Heart left ventricle (tissue), 16 donors: ENCODE results near the gene CUX1. TPM values are rescaled to one million over a fixed set of nuclear protein-coding genes. Genes with fewer than 3 reads are reported as not detected.
"Not testable (repeated sequence)": the region's sequence is repeated elsewhere in the genome, so short reads cannot be mapped to it uniquely, and the experiment has no call there.

Source experiments
- ATAC-seq, 4 donors: fragments of 200-7000 bp; cut with Tn5 transposase; one replicate each; pipeline ENCODE4 v1.9.1; 2020 to 2022; ENCODE audit warnings: moderate library complexity in 4 of 4, mild to moderate bottlenecking in 3 of 4, moderate number of reproducible peaks in 1 of 4
- DNase-seq, 5 donors: peaks; one replicate each; pipeline ENCODE4 v3.0.0-alpha.2; 2020
- H3K27ac ChIP-seq, 12 donors: fragments of 200-600 bp; sonication (generic) in 4 of 12; one replicate each; pipeline versions ENCODE4 v1.5.0 to v1.8.0; 2016 to 2022; ENCODE audit warnings: mild to moderate bottlenecking in 2 of 12
- H3K27me3 ChIP-seq, 9 donors: fragments of 200-600 bp; sonication (generic) in 2 of 9; one replicate each; pipeline versions ENCODE4 v1.5.1 to v1.8.0; 2016 to 2022; ENCODE audit warnings: mild to moderate bottlenecking in 3 of 9
- H3K36me3 ChIP-seq, 9 donors: fragments of 200-600 bp; sonication (generic) in 2 of 9; one replicate each; pipeline versions ENCODE4 v1.5.0 to v1.8.0; 2018 to 2022; ENCODE audit warnings: mild to moderate bottlenecking in 2 of 9
- H3K4me1 ChIP-seq, 12 donors: fragments of 200-600 bp; sonication (generic) in 4 of 12; one replicate each; pipeline versions ENCODE4 v1.5.0 to v1.8.0; 2016 to 2022; ENCODE audit warnings: mild to moderate bottlenecking in 3 of 12
- H3K4me3 ChIP-seq, 12 donors: fragments of 200-600 bp; sonication (generic) in 4 of 12; one replicate each; pipeline versions ENCODE4 v1.5.0 to v1.8.0; 2017 to 2022; ENCODE audit warnings: mild to moderate bottlenecking in 9 of 12, moderate library complexity in 4 of 12
- H3K9me3 ChIP-seq, 12 donors: fragments of 200-600 bp; sonication (generic) in 4 of 12; one replicate each; pipeline versions ENCODE4 v1.5.0 to v1.8.0; 2016 to 2022; ENCODE audit warnings: mild to moderate bottlenecking in 1 of 12
- CTCF ChIP-seq, 12 donors: fragments of 200-600 bp; sonication (generic) in 4 of 12; IDR thresholded peaks; one replicate each; pipeline versions ENCODE4 v1.5.0 to v1.8.0; 2018 to 2022; ENCODE audit warnings: antibody characterized with exemption in 12 of 12, mild to moderate bottlenecking in 5 of 12
- POLR2A ChIP-seq, 2 donors: fragments of 450-650 bp; IDR thresholded peaks; one replicate each; pipeline ENCODE4 v1.6.1; 2017; ENCODE audit warnings: antibody characterized with exemption in 2 of 2, mild to moderate bottlenecking in 2 of 2, moderate library complexity in 2 of 2
- WGBS, 4 donors: extraction: QIAGEN DNeasy Blood & Tissue Kit in 2 of 4; methylation state at CpG; one replicate each; pipeline versions ENCODE4 v1.1.5 to v1.1.7; 2013 to 2018; 5-methylcytosine and 5-hydroxymethylcytosine counted together
- intact Hi-C, 10 donors: fragments of 100-400 bp; cut with DNase I; formaldehyde crosslinking; loops; one replicate each; pipeline versions ENCODE4 v1.11.1 to v1.14.2; 2022
- polyA plus RNA-seq, 2 donors: library from polyadenylated mRNA; stranded (reverse); fragments of 200-250 nt; gene quantifications; one replicate each; pipeline ENCODE4 v1.2.3, GENCODE V29; 2013
- total RNA-seq, 9 donors: library from RNA; depleted of rRNA in 2 of 9; stranded (reverse); fragments of >200 nt in 2 of 9; fragmentation: NEBNext Ultra II Directional in 3 of 9; extraction: Animal tissue kit (Norgen Biotek cat#: 25700) in 3 of 9; gene quantifications; one replicate each; pipeline versions ENCODE4 v1.1.0 to v1.2.4, GENCODE V29; 2016 to 2023
- donor health status: ischemic (EF 13 %, LVEDD 7.1; RV severe dilation, severe dysfunction).
- donor health status: healthy with polysubstance abuse.
- donor health status: DM: no; HTN: yes; CAD: no.
- donor health status: DM: no; HTN: no; CAD: no.
- donor health status: ischemic (EF 25% LVEDD 6.9; RV normal size, moderate dysfunction).
- donor health status: ischemic (EF 25% LVEDD 5.7; RV mildly dilated, moderate dysfunction).
- donor health status: healthy.
- donor health status: DM: yes; HTN: yes; CAD: no.
- donor health status: ischemic (EF 35%, LVEDD 5.7; RV mildly dilated, moderate dysfunction).
- donor health status: nonischemic (EF 11% LVEDD 7.7; RV severe dilation, severe dysfunction).
- donor health status: DM: yes; HTN: yes; CAD: no.
- donor health status: PGD.
- donor health status: ischemic (EF 29% LVEDD 5.4; RV normal size, mild dysfunction).
- donor health status: nonischemic (EF 23%, LVEDD 6.1; RV moderate dilation, normal function).

CUX1 gene
- total and polyA plus RNA-seq, 11 donors: 51.9 to 173 (median 122) TPM

GRCh38 chr7:101929256-101929655 is 111.8 kb downstream of the CUX1 start:
- 71 to 82% (median 74%) methylated on average over 4 of the region's 4 CpGs for WGBS, 4 donors
- no peaks in the 10 kb centered on the region for H3K27me3 ChIP-seq
- DNase-seq (no peak), ATAC-seq (no peak)
- H3K4me1 ChIP-seq: peaks cover 0 to 38% (median 19%) of the 10 kb centered on the region in 12 donors
- H3K27ac ChIP-seq: peak overlapping the region in 8 of 12 donors; percentile 10 to 74 (median 27)
- H3K9me3 ChIP-seq: no peaks in the 10 kb centered on the region
- H3K36me3 ChIP-seq: no peaks in the 10 kb centered on the region
- TF ChIP-seq POLR2A (IDR thresholded peaks at IDR 0.05): no peak
- no peak for TF ChIP-seq CTCF (IDR thresholded peaks at IDR 0.05)
- H3K4me3 ChIP-seq: no peak overlapping the region
- intact Hi-C loops: no loop called here

GRCh38 chr7:101929911-101930310 is 112.5 kb downstream of the CUX1 start:
- peaks cover 0 to 41% (median 22%) of the 10 kb centered on the region in 12 donors for H3K4me1 ChIP-seq
- not testable (repeated sequence) for H3K27me3 ChIP-seq, H3K4me3 ChIP-seq, H3K36me3 ChIP-seq, ATAC-seq, H3K9me3 ChIP-seq
- intact Hi-C loops: loop anchor here in 1 of 10 donors (10.0 kb wide), 1 partner anchor 115 kb away; the partner anchor contains the start of gene CUX1
- peak overlapping the region in 8 of 12 donors; percentile 10 to 74 (median 32) for H3K27ac ChIP-seq
- WGBS, 4 donors: 96 to 98% (median 98%) methylated on average over 6 of the region's 6 CpGs
- DNase-seq: peak in 1 of 5 donors; percentile 4

GRCh38 chr7:101932083-101932482 is 114.7 kb downstream of the CUX1 start:
- peaks cover 3 to 63% (median 44%) of the 10 kb centered on the region in 12 donors for H3K4me1 ChIP-seq
- WGBS, 4 donors: 89 to 95% (median 91%) methylated on average over 14 of the region's 14 CpGs

GRCh38 chr7:101933028-101933427 is 115.6 kb downstream of the CUX1 start:
- H3K27me3 ChIP-seq: no peaks in the 10 kb centered on the region
- WGBS, 4 donors: 82 to 92% (median 90%) methylated on average over 4 of the region's 4 CpGs
- no peaks in the 10 kb centered on the region for H3K9me3 ChIP-seq
- TF ChIP-seq CTCF (IDR thresholded peaks at IDR 0.05) (no peak), POLR2A (IDR thresholded peaks at IDR 0.05) (no peak)
- H3K4me3 ChIP-seq: no peak overlapping the region
- intact Hi-C loops: loop anchor here in 1 of 10 donors (10.0 kb wide), 1 partner anchor 118 kb away; the partner anchor contains the start of gene CUX1
- H3K27ac ChIP-seq: peak overlapping the region in 1 of 12 donors; percentile 90
- ATAC-seq: no peak
- no peaks in the 10 kb centered on the region for H3K36me3 ChIP-seq
- peaks cover 3 to 59% (median 43%) of the 10 kb centered on the region in 12 donors for H3K4me1 ChIP-seq
- no peak for DNase-seq

More at GRCh38 chr7:101932083-101932482, 114.7 kb downstream of the CUX1 start:
- Histone ChIP-seq H3K9me3 (no peaks in the 10 kb centered on the region), H3K4me3 (no peak overlapping the region), H3K27me3 (no peaks in the 10 kb centered on the region), H3K27ac (no peak overlapping the region), H3K36me3 (no peaks in the 10 kb centered on the region)
- intact Hi-C loops: loop anchor here in 1 of 10 donors (10.0 kb wide), 1 partner anchor 117 kb away; the partner anchor contains the start of gene CUX1
- no peak for ATAC-seq
- peak in 1 of 5 donors; percentile 5 for DNase-seq
- TF ChIP-seq POLR2A (IDR thresholded peaks at IDR 0.05) (no peak), CTCF (IDR thresholded peaks at IDR 0.05) (no peak)
